Testis (tissue), 5 donors: ENCODE data around the gene ICAM1. TPM values are rescaled to one million over a fixed set of nuclear protein-coding genes. Genes with fewer than 3 reads are reported as not detected.

Source experiments
- DNase-seq: peaks from one replicate; pipeline ENCODE4 v3.0.0-alpha.2; 2019
- H3K27ac ChIP-seq, 2 donors: fragments of 200-600 bp; sonication (generic); one replicate each; pipeline ENCODE4 v1.5.1; 2019
- H3K27me3 ChIP-seq: fragments of 200-600 bp; sonication (generic); one replicate; pipeline ENCODE4 v1.5.1; 2019
- H3K36me3 ChIP-seq: fragments of 200-600 bp; sonication (generic); one replicate; pipeline ENCODE4 v1.5.1; 2017; ENCODE audit warnings: low read depth; ENCODE audit errors: missing control alignments
- H3K4me1 ChIP-seq: fragments of 200-600 bp; sonication (generic); one replicate; pipeline ENCODE4 v1.5.1; 2019
- H3K4me3 ChIP-seq, 2 donors: fragments of 200-600 bp; sonication (generic); one replicate each; pipeline ENCODE4 v1.5.1; 2017 to 2019
- H3K9me3 ChIP-seq: fragments of 200-600 bp; sonication (generic); one replicate; pipeline ENCODE4 v1.5.1; 2017
- CTCF ChIP-seq, 3 experiments: fragments of 450-650 bp in 2 of 3; fragments of 200-600 bp in 1 of 3; sonication (generic) in 1 of 3; IDR thresholded peaks; one replicate each; pipeline ENCODE4 v1.5.1; 2016 to 2019; ENCODE audit warnings: antibody characterized with exemption in 3 of 3, mild to moderate bottlenecking in 2 of 3, moderate library complexity in 1 of 3
- POLR2A ChIP-seq: fragments of 450-650 bp; IDR thresholded peaks from one replicate; pipeline ENCODE4 v1.6.1; 2017; ENCODE audit warnings: antibody characterized with exemption, mild to moderate bottlenecking, moderate library complexity
- WGBS, 2 donors: methylation state at CpG; one replicate each; pipeline ENCODE4 v1.1.5; 2018; 5-methylcytosine and 5-hydroxymethylcytosine counted together
- intact Hi-C: fragments of 100-400 bp; cut with DNase I; formaldehyde crosslinking; loops from one replicate; pipeline ENCODE4 v1.15.1; 2023; ENCODE audit warnings: low total_unique reads
- long read RNA-seq, 2 donors: transcript quantifications; one replicate each; lab custom pipeline, GENCODE V29; 2026
- polyA plus RNA-seq: library from polyadenylated mRNA; stranded (reverse); fragments of 350-450 nt; fragmentation: Illumina TruSeq; extraction: RNeasy Lipid Tissue Mini Kit (QIAGEN cat#74804); gene quantifications from one replicate; pipeline ENCODE4 v1.2.3, GENCODE V29; 2014; ENCODE audit warnings: low read depth, low replicate concordance; ENCODE audit not compliant: insufficient read depth
- total RNA-seq, 2 donors: library from RNA; depleted of rRNA; stranded (reverse); fragments of >200 nt; gene quantifications; one replicate each; pipeline ENCODE4 v1.2.3, GENCODE V29; 2016

Gene ICAM1
- total RNA-seq: 10 to 100 TPM; 10.1 to 18.0 TPM
- polyA plus RNA-seq: 14.3 TPM
- long read RNA-seq, donor 1: 0 reads
- long read RNA-seq, donor 2, partial matches to known transcripts: 0 of 1 reads
- long read RNA-seq, donor 2, other reads (novel, unspliced or antisense): 0 of 1 reads

GRCh38 chr19:10270616-10271394, at the start of gene ICAM1:
Gene ICAM1 (plus strand): TSS chr19:10271120. CDS start chr19:10271160, 40 bp downstream.
- DNase-seq: peak; percentile 78
- H3K4me1 ChIP-seq: peaks cover 13% of the 10 kb centered on the region
- intact Hi-C loops: loop anchor here (5.0 kb wide), 1 partner anchor 46 kb away; the partner anchor contains the start of gene FDX2
- H3K9me3 ChIP-seq: no peaks in the 10 kb centered on the region
- no peak for TF ChIP-seq POLR2A
- no peak for TF ChIP-seq CTCF (IDR thresholded peaks at IDR 0.05)
- 4 to 5% methylated on average over 24 to 51 of the region's 51 CpGs for WGBS, 2 donors
- peak within 1 kb of the TSS; percentile 49 to 60 for H3K4me3 ChIP-seq
- peak within 1 kb of the TSS; percentile 76 to 77 for H3K27ac ChIP-seq
- H3K36me3 ChIP-seq: no peaks in the 10 kb centered on the region
- no peaks in the 10 kb centered on the region for H3K27me3 ChIP-seq

- Histone ChIP-seq H3K27ac (no peak overlapping the region), H3K36me3 (no peaks in the 10 kb centered on the region), H3K27me3 (no peaks in the 10 kb centered on the region), H3K4me1 (peaks cover 19% of the 10 kb centered on the region), H3K4me3 (no peak overlapping the region), H3K9me3 (no peaks in the 10 kb centered on the region)
- no peak for DNase-seq
- intact Hi-C loops: no loop called here
- TF ChIP-seq CTCF (IDR thresholded peaks at IDR 0.05) (no peak), POLR2A (no peak)
- WGBS, 2 donors: 84 to 85% methylated on average over 14 of the region's 14 CpGs
Observed at GRCh38 chr19:10222201-10222890, 48.6 kb upstream of the ICAM1 start.

- TF ChIP-seq POLR2A (no peak), CTCF (IDR thresholded peaks at IDR 0.05) (no peak)
- Histone ChIP-seq H3K27me3 (no peaks in the 10 kb centered on the region), H3K9me3 (no peaks in the 10 kb centered on the region), H3K4me1 (peaks cover 29% of the 10 kb centered on the region), H3K36me3 (no peaks in the 10 kb centered on the region), H3K4me3 (no peak overlapping the region), H3K27ac (no peak overlapping the region)
- 89 to 93% methylated on average over 5 to 28 of the region's 28 CpGs for WGBS, 2 donors
- no peak for DNase-seq
- intact Hi-C loops: no loop called here
Observed at GRCh38 chr19:10223488-10224213, 47.3 kb upstream of the ICAM1 start.

- H3K36me3 ChIP-seq: no peaks in the 10 kb centered on the region
- H3K27ac ChIP-seq: no peak overlapping the region
- peaks cover 29% of the 10 kb centered on the region for H3K4me1 ChIP-seq
- no peak overlapping the region for H3K4me3 ChIP-seq
- 91 to 98% methylated on average over 18 to 23 of the region's 23 CpGs for WGBS, 2 donors
- intact Hi-C loops: no loop called here
- TF ChIP-seq POLR2A: no peak
- no peak for TF ChIP-seq CTCF (IDR thresholded peaks at IDR 0.05)
- no peak for DNase-seq
- no peaks in the 10 kb centered on the region for H3K9me3 ChIP-seq
- no peaks in the 10 kb centered on the region for H3K27me3 ChIP-seq
Observed at GRCh38 chr19:10224337-10224736, 46.6 kb upstream of the ICAM1 start.
